GM19467 (cell line): ENCODE measurements around the gene EBF3.

Experiments used
- ATAC-seq: cut with Tn5 transposase; IDR thresholded peaks from one replicate; pipeline ENCODE4 v1.9.1; 2021; ENCODE audit warnings: mild to moderate bottlenecking, moderate library complexity; ENCODE audit not compliant: unreplicated experiment

The EBF3 gene

GRCh38 chr10:129945526-129945925 is 18.5 kb downstream of the EBF3 start:
- ATAC-seq = no peak

DNA sequence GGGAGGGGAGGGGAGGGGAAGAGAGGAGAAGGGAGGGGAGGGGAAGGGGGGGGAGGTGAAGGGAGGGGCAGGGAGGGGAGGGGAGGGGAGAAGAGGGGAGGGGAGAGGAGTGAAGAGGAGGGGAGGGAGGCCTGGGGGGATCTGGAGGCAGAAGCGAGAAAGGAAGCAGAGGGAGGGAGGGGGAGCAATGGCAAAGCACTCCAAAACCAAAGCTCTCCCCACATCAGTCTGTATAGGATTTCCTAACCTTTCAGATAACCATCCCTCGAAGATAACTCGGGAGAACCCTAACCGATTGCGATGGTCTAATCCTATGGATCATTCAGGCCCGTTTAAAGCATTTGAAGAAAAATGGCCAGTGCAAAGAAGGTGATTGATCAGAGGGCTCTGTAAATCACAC is 19.0 kb downstream of the EBF3 start:
- no peak for ATAC-seq

GRCh38 chr10:129944456-129944855 is 19.6 kb downstream of the EBF3 start:
- ATAC-seq = no peak

GRCh38 chr10:129942936-129943715 is 20.9 kb downstream of the EBF3 start:
- no peak for ATAC-seq

GRCh38 chr10:129942391-129942790 is 21.7 kb downstream of the EBF3 start:
- ATAC-seq = no peak

- no peak for ATAC-seq
Observed at GRCh38 chr10:129942019-129942277, 22.1 kb downstream of the EBF3 start.

DNA sequence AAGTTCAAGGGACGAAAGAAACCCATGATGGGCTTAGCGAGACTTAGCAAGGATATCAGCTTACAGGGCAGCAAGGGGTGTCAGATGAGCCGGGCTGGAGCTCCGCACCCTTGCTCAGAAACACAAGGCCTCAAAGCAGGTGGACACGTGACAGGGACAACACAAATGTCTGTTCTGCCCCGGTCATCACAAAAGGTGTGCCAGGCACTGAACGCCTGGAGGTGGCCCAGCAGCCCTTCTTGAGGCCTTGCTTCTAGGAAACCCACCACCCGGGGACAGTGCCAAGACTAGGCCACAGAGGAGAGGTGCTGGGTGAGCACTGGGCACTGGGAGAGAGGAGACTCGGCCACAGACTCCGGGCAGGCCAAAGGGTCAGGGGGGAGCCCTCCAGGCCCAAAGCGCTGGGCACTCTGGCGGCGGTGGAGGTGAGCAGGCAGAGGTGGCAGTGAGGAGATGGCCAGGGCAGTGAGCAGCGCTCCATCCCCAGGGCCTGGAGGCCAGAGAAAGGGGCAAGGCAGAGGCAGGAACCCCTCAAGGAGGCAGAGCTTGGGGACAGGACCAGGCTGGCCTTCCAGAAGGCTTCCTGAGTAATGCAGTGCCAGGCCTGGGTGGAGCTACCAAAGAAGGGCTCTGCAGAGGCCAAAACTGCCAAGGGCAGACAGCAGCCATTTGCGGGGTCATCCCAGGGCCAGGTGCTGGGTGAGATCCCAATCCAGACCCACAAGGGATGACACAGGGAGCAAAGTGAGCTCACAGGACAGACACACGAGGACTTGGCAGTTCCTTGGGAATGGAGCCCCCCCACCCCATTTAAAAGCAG is 22.7 kb downstream of the EBF3 start:
- no peak for ATAC-seq

- ATAC-seq = no peak
Observed at GRCh38 chr10:129940617-129941198, 23.4 kb downstream of the EBF3 start.

DNA sequence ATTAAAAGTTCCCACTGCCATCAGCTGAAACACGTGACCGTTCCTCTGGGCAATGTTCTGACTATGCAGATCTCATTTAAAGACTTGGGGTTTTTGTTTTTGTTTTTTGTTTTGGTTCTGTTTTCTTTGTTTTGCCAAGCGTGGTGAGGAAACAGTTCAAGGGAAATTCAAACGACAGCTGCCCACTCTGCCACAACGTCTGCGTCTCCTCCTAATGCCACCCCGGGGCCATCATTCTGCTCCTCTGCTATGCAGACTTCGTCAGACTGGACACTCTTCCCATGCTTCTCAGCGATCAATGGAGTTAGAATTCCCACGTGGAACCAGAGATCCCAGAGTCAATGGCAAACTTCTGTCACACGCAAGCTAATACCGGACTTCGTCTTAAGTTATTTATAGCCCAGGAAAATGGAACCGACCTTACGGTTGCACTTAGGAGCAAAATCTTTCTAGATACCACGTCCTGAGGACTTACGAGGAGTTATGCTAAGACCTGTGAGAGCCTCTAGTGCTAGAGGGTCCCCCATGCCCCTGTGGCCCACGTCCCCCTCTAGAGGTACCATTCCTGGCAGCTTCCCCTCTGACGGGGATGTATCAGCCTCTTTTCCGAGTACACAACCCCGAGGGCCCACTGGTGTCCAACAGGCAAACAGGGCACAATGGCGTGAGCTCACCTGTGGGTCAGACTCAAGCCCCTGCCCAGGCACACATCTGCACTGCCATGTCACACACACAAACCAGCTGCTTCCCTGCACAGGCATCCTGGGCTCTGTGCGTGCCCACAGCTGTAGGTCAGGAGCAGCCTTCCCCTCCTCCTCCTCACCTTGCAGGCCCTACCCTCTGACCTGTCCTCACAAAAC is 24.4 kb downstream of the EBF3 start:
- ATAC-seq = no peak

DNA sequence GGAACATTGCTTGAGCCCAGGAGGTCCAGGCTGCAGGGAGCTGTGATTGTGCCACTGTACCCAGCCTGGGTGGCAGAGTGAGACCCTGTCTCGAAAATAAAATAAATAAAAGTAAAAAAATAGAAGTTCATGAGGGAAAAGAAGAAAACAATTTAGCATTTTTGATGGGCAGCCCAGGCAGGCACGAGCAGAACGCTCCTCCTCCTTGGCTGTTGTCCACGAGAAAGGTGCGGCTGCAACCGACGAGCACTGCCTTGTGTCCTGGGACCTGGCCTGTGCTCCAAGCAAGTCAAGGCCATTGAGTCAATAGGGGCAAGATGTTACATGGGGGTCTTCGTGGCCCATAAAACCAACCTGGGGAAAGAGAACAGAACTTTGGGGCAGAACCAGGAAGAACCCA is 25.6 kb downstream of the EBF3 start:
- no peak for ATAC-seq

- no peak for ATAC-seq
Observed at GRCh38 chr10:129937351-129937751, 26.7 kb downstream of the EBF3 start.

GRCh38 chr10:129936923-129937300 is 27.2 kb downstream of the EBF3 start:
- no peak for ATAC-seq

- ATAC-seq = no peak
Observed at GRCh38 chr10:129936266-129936922, 27.7 kb downstream of the EBF3 start.

DNA sequence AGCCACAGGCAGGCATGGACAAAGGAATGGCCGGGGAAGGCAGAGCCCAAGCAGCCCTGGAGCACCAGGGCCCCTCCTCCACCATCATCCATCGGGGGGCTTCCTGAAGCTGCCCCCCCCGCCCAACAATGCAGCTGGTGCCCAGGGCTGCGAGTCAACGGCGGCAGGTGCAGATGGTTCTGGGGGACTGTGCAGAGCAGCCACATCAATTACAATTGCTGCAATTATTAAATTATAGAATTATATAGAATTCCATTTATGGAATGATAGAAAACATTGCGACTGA is 28.3 kb downstream of the EBF3 start:
- ATAC-seq = no peak

DNA sequence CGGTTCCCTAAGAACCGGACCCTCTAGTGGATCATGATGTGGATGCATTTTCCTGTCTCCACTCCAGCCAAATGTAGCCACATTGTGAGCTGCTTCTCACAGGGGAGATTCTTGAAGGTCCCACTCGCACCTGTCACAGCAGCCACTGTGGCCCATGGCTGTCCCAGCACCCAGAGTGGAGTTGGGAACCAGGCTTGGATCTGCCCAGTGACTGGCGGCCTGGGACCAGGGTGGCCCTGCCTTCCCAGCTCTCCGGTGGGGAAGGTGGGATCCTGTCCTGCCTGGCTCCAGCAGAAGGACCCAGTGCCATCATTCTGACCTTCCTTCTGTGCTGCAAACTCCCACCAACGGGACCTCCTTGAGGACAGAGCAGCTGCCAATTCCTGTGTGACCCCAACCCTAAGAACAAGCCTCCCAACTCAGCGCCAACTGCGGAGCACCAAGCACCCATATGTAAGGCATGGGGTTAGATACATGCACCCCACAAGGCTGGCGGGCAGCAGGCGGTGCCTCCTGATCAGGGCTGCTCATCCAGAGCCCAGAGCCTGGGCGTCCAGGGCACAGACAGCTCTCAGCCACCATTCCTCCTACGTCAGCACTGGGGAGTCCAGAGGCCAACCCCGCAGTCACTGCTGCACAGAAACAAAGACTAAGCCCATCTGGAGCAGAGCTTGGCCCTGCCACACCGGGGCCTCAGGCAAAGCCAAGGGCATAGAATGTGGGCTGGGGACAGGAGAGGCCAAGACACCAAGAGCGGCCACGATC is 28.8 kb downstream of the EBF3 start:
- no peak for ATAC-seq

DNA sequence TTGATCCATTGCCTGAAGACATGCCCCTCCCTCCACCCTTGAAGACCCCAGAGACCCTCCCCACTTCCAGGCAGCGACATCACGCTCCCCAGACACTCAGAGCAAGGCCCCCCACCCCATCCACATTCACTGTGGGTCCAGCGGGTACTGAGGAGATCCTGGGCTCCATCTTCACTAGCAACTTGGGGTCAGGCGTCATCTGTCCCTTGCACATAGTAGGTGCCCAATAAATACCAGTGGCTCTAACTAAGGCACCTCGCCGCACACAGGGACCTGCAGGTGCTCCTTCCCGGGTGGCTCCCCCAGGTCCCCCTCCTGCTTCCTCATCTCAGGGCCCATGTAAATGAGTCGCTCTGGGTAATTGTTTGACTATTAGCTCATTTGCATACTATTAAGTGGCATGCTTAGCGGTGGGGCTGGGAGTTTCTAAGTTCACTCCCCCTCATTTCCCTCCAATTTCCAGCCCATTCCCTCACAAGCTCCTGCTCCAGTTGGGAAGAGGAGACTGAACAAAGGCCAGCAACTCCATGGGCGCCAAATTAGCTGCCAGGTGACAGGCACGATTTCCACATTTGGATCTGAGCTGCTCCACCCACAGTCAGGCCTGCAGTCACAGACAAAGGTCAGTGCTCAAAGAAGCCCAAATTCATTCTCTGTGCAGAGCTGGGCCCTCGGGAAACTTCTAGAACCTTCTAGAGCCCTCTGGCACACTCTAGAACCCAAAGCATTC is 29.7 kb downstream of the EBF3 start:
- ATAC-seq = no peak

GRCh38 chr10:129933456-129934092 is 30.5 kb downstream of the EBF3 start:
- no peak for ATAC-seq

DNA sequence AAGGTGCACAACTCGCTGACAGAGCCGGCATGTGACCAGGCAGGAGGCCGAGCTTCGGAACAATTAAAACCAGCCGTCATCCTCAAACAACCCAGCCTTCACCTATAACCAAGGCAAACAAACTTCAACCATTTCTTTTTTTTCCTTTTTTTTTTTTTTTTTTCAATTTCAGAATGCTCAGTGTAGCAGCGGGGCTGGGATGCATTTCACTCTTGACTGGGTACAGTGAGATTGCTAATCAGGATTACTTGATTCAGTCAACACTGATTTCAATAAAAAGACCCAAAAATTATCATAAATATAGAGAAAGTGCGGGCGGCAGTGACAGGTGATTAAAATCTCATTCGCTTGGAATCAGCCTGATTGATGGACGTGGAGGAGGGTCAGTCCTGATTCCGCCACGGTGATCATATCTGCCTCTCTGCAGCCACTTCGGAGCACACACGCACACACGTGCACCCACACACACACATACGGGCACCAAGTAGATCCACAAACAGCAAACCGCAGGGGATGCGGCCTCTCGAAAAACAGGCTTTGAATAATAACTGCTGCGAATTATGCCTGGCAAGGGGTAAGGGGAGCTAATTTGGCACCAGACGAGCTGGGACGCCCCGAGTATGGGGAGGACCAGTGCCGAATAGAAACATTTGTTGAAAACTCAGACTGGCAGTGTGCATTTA is 31.2 kb downstream of the EBF3 start:
- no peak for ATAC-seq

GRCh38 chr10:129932182-129932581 is 31.9 kb downstream of the EBF3 start:
- no peak for ATAC-seq
